Smooth muscle cell (in vitro differentiated cells): ENCODE data around the gene CEP85. TPM values are rescaled to one million over a fixed set of nuclear protein-coding genes. Genes with fewer than 3 reads are reported as not detected.
A peak's percentile ranks its signal among the peaks of the same experiment; 100 is the strongest.

Source experiments
- DNase-seq: peaks from one replicate; lab custom pipeline; 2025; ENCODE audit not compliant: unreplicated experiment; lab: John Stamatoyannopoulos, UW
- H2AFZ ChIP-seq: fragments of 200-600 bp; sonication (generic); 2 replicates; pipeline ENCODE4 v1.6.0; 2016; ENCODE audit warnings: antibody characterized with exemption, low read depth, mild to moderate bottlenecking
- H3F3A ChIP-seq: fragments of 200-600 bp; sonication (generic); 2 replicates; pipeline ENCODE4 v1.6.0; 2017; ENCODE audit warnings: antibody characterized with exemption, low read depth
- H3K27ac ChIP-seq: fragments of 200-600 bp; sonication (generic); 2 replicates; pipeline ENCODE4 v1.5.1; 2016; ENCODE audit warnings: low read depth, mild to moderate bottlenecking
- H3K27me3 ChIP-seq: fragments of 200-600 bp; sonication (generic); 2 replicates; pipeline ENCODE4 v1.6.1; 2016; ENCODE audit warnings: low read depth, mild to moderate bottlenecking
- H3K36me3 ChIP-seq: fragments of 200-600 bp; sonication (generic); 2 replicates; pipeline ENCODE4 v1.5.1; 2016; ENCODE audit warnings: low read depth
- H3K4me1 ChIP-seq: fragments of 200-600 bp; sonication (generic); 2 replicates; pipeline ENCODE4 v1.5.1; 2016; ENCODE audit warnings: low read depth
- H3K4me2 ChIP-seq: fragments of 200-600 bp; sonication (generic); 2 replicates; pipeline ENCODE4 v1.6.0; 2016; ENCODE audit warnings: mild to moderate bottlenecking
- H3K4me3 ChIP-seq: fragments of 200-600 bp; sonication (generic); 2 replicates; pipeline ENCODE4 v1.5.1; 2016; ENCODE audit warnings: mild to moderate bottlenecking
- H3K79me2 ChIP-seq: fragments of 200-600 bp; sonication (generic); 2 replicates; pipeline ENCODE4 v1.6.0; 2016; ENCODE audit warnings: low read depth, mild to moderate bottlenecking
- H3K9ac ChIP-seq: fragments of 200-600 bp; sonication (generic); 2 replicates; pipeline ENCODE4 v1.6.0; 2016; ENCODE audit warnings: low read depth
- H3K9me3 ChIP-seq: fragments of 200-600 bp; sonication (generic); replicated peaks from 2 replicates; pipeline ENCODE4 v1.5.1; 2016; ENCODE audit warnings: low read depth
- H4K20me1 ChIP-seq: fragments of 200-600 bp; sonication (generic); 2 replicates; pipeline ENCODE4 v1.6.0; 2016; ENCODE audit warnings: low read depth
- CTCF ChIP-seq: fragments of 200-600 bp; sonication (generic); IDR thresholded peaks from 2 replicates; pipeline ENCODE4 v1.5.1; 2017; ENCODE audit warnings: borderline replicate concordance, mild to moderate bottlenecking, antibody characterized with exemption; ENCODE audit not compliant: insufficient read depth, poor library complexity, severe bottlenecking
- WGBS: methylation state at CpG from one replicate; pipeline ENCODE4 v1.1.7; 2016; ENCODE audit warnings: low lambda C conversion rate; 5-methylcytosine and 5-hydroxymethylcytosine counted together
- polyA plus RNA-seq: library from polyadenylated mRNA; unstranded; fragments of >200 nt; fragmentation: Nextera tagmentation; extraction: Ambion mirVana; gene quantifications from 2 replicates; pipeline ENCODE4 v1.2.1, GENCODE V29; 2016
- total RNA-seq: library from RNA; depleted of rRNA; stranded (reverse); fragments of >200 nt; gene quantifications from 2 replicates; pipeline ENCODE4 v1.2.3, GENCODE V29; 2014

The CEP85 gene
- total and polyA plus RNA-seq, 2 experiments from 2014 or later, result 6.0 to 8.0 TPM

- Histone ChIP-seq H3K36me3 (no peaks in the 10 kb centered on the region), H3K27ac (no peak overlapping the region), H3K9me3 (no peaks in the 10 kb centered on the region), H2AFZ (no peak overlapping the region), H3F3A (no peaks in the 10 kb centered on the region), H3K4me3 (no peak overlapping the region), H4K20me1 (no peaks in the 10 kb centered on the region), H3K27me3 (no peaks in the 10 kb centered on the region), H3K4me1 (no peaks in the 10 kb centered on the region), H3K9ac (no peak overlapping the region), H3K79me2 (no peaks in the 10 kb centered on the region), H3K4me2 (no peak overlapping the region)
- no peak for DNase-seq
- no peak for TF ChIP-seq CTCF
- 96% methylated on average over 6 of the region's 6 CpGs for whole genome bisulfite sequencing
These were observed 44.7 kb upstream of the CEP85 start for GRCh38 chr1:26189331-26189730.

GRCh38 chr1:26189751-26190275 is 44.2 kb upstream of the CEP85 start:
- no peaks in the 10 kb centered on the region for H3K36me3 ChIP-seq
- H3K27ac ChIP-seq, result no peak overlapping the region
- no peak for DNase-seq
- no peaks in the 10 kb centered on the region for H3K9me3 ChIP-seq
- WGBS, result 88% methylated on average over 7 of the region's 7 CpGs
- no peak overlapping the region for H3K4me3 ChIP-seq
- no peak for TF ChIP-seq CTCF
- no peak overlapping the region for H3K4me2 ChIP-seq
- no peaks in the 10 kb centered on the region for H3K27me3 ChIP-seq
- no peaks in the 10 kb centered on the region for H3K4me1 ChIP-seq
- H3K9ac ChIP-seq, result no peak overlapping the region
- H3K79me2 ChIP-seq, result no peaks in the 10 kb centered on the region
- H3F3A ChIP-seq, result no peaks in the 10 kb centered on the region
- no peaks in the 10 kb centered on the region for H4K20me1 ChIP-seq
- H2AFZ ChIP-seq, result no peak overlapping the region

- Histone ChIP-seq H3K36me3 (no peaks in the 10 kb centered on the region), H3K27ac (no peak within 1 kb of the TSS), H3K79me2 (no peaks in the 10 kb centered on the region), H3F3A (no peaks in the 10 kb centered on the region), H3K4me2 (no peak within 1 kb of the TSS), H3K4me3 (no peak within 1 kb of the TSS), H3K4me1 (no peaks in the 10 kb centered on the region), H3K9ac (no peak within 1 kb of the TSS), H4K20me1 (no peaks in the 10 kb centered on the region), H2AFZ (no peak within 1 kb of the TSS), H3K27me3 (no peaks in the 10 kb centered on the region), H3K9me3 (no peaks in the 10 kb centered on the region)
- WGBS, result 40% methylated on average over 16 of the region's 16 CpGs
- DNase-seq, result no peak
- peak; percentile 40 for TF ChIP-seq CTCF
These were observed 43.5 kb upstream of the CEP85 start, which contains the start of gene CATSPER4 for GRCh38 chr1:26190373-26190987. Gene CATSPER4 (plus strand): TSS chr1:26190602. CDS start chr1:26190628, 26 bp downstream.

GRCh38 chr1:26191739-26192138 is 42.3 kb upstream of the CEP85 start:
- DNase-seq, result no peak
- Histone ChIP-seq H3K36me3 (no peaks in the 10 kb centered on the region), H3K4me1 (no peaks in the 10 kb centered on the region), H4K20me1 (no peaks in the 10 kb centered on the region), H3K79me2 (no peaks in the 10 kb centered on the region), H2AFZ (no peak overlapping the region), H3K4me3 (no peak overlapping the region), H3K9ac (no peak overlapping the region), H3K9me3 (no peaks in the 10 kb centered on the region), H3K27me3 (no peaks in the 10 kb centered on the region), H3F3A (no peaks in the 10 kb centered on the region), H3K4me2 (no peak overlapping the region), H3K27ac (no peak overlapping the region)
- TF ChIP-seq CTCF, result no peak
- 85% methylated on average over 3 of the region's 3 CpGs for WGBS
